Liver (tissue), 9 donors: ENCODE measurements around the gene ARHGEF28. TPM values are rescaled to one million over a fixed set of nuclear protein-coding genes. Genes with fewer than 3 reads are reported as not detected.

Experiments used
- DNase-seq: peaks from one replicate; pipeline ENCODE4 v3.0.0-alpha.2; 2017; ENCODE audit warnings: low spot score
- H3K27ac ChIP-seq, 2 donors: one replicate each; pipeline ENCODE4 v1.7.0; 2013; ENCODE audit warnings: inconsistent platforms in 2 of 2, low read length in 2 of 2, control low read depth in 1 of 2, low read depth in 1 of 2, mild to moderate bottlenecking in 1 of 2
- H3K27me3 ChIP-seq, 4 donors: one replicate each; pipeline versions ENCODE4 v1.6.1 to v1.7.0; 2013; ENCODE audit warnings: low read length in 3 of 4, inconsistent platforms in 1 of 4, mild to moderate bottlenecking in 1 of 4, moderate library complexity in 1 of 4; ENCODE audit not compliant: control insufficient read depth in 4 of 4, insufficient read depth in 4 of 4
- H3K36me3 ChIP-seq, 4 donors: one replicate each; pipeline versions ENCODE4 v1.6.1 to v1.7.0; 2013; ENCODE audit warnings: low read length in 3 of 4, mild to moderate bottlenecking in 3 of 4, low read depth in 1 of 4, moderate library complexity in 1 of 4; ENCODE audit not compliant: control insufficient read depth in 4 of 4, insufficient read depth in 3 of 4
- H3K4me1 ChIP-seq, 4 donors: one replicate each; pipeline versions ENCODE4 v1.6.1 to v1.7.0; 2013; ENCODE audit warnings: low read length in 3 of 4, mild to moderate bottlenecking in 3 of 4, moderate library complexity in 1 of 4; ENCODE audit not compliant: control insufficient read depth in 4 of 4, insufficient read depth in 4 of 4
- H3K4me3 ChIP-seq, 3 donors: one replicate each; pipeline versions ENCODE4 v1.6.1 to v1.7.0; 2013; ENCODE audit warnings: low read length in 3 of 3, control low read depth in 1 of 3, low read depth in 1 of 3, mild to moderate bottlenecking in 1 of 3
- H3K9ac ChIP-seq, 2 donors: one replicate each; pipeline ENCODE4 v1.7.0; 2013; ENCODE audit warnings: low read length in 2 of 2, mild to moderate bottlenecking in 2 of 2, moderate library complexity in 2 of 2, control low read depth in 1 of 2, low read depth in 1 of 2
- H3K9me3 ChIP-seq, 4 donors: one replicate each; pipeline versions ENCODE4 v1.6.1 to v1.7.0; 2013; ENCODE audit warnings: low read length in 3 of 4; ENCODE audit not compliant: control insufficient read depth in 4 of 4
- ATF3 ChIP-seq: IDR thresholded peaks from 2 replicates; pipeline ENCODE4 v1.6.1; 2016; ENCODE audit warnings: antibody characterized with exemption
- CTCF ChIP-seq: fragments of 150-350 bp; IDR thresholded peaks from 2 replicates; pipeline ENCODE4 v1.5.1; 2017; ENCODE audit warnings: improper control_type of control experiment, low read depth, low read length; ENCODE audit not compliant: missing input control
- EGR1 ChIP-seq, 2 donors: IDR thresholded peaks; 2 replicates each; pipeline ENCODE4 v1.6.1; 2016 to 2018; ENCODE audit warnings: antibody characterized with exemption in 2 of 2, low read depth in 2 of 2
- FOXA1 ChIP-seq: IDR thresholded peaks from 2 replicates; pipeline ENCODE4 v1.6.1; 2016; ENCODE audit warnings: antibody characterized with exemption
- FOXA2 ChIP-seq: IDR thresholded peaks from 2 replicates; pipeline ENCODE4 v1.6.1; 2016; ENCODE audit warnings: antibody characterized with exemption
- GABPA ChIP-seq, 2 donors: IDR thresholded peaks in 1 of 2; conservative IDR thresholded peaks in 1 of 2; 2 replicates each; pipeline ENCODE4 v1.6.1; 2016; ENCODE audit warnings: antibody characterized with exemption in 2 of 2, mild to moderate bottlenecking in 1 of 2, moderate library complexity in 1 of 2
- HNF4A ChIP-seq, 2 donors: conservative IDR thresholded peaks; 2 replicates each; pipeline ENCODE4 v1.6.1; 2016; ENCODE audit warnings: antibody characterized with exemption in 2 of 2, mild to moderate bottlenecking in 2 of 2
- HNF4G ChIP-seq: IDR thresholded peaks from 2 replicates; pipeline ENCODE4 v1.6.1; 2016; ENCODE audit warnings: antibody characterized with exemption
- JUND ChIP-seq, 2 donors: IDR thresholded peaks; 2 replicates each; pipeline ENCODE4 v1.6.1; 2016; ENCODE audit warnings: antibody characterized with exemption in 2 of 2
- NR2F2 ChIP-seq: IDR thresholded peaks from 2 replicates; pipeline ENCODE4 v1.6.1; 2016; ENCODE audit warnings: antibody characterized with exemption
- RAD21 ChIP-seq, 2 donors: IDR thresholded peaks; 2 replicates each; pipeline ENCODE4 v1.6.1; 2016; ENCODE audit warnings: antibody characterized with exemption in 2 of 2, mild to moderate bottlenecking in 2 of 2
- REST ChIP-seq: IDR thresholded peaks from 2 replicates; pipeline ENCODE4 v1.6.1; 2016; ENCODE audit warnings: antibody characterized with exemption, mild to moderate bottlenecking
- RXRA ChIP-seq, 2 donors: IDR thresholded peaks; 2 replicates each; pipeline ENCODE4 v1.6.1; 2017 to 2018; ENCODE audit warnings: antibody characterized with exemption in 2 of 2, mild to moderate bottlenecking in 1 of 2
- SP1 ChIP-seq: IDR thresholded peaks from 2 replicates; pipeline ENCODE4 v1.6.1; 2018; ENCODE audit warnings: antibody characterized with exemption, mild to moderate bottlenecking
- TAF1 ChIP-seq: conservative IDR thresholded peaks from 2 replicates; pipeline ENCODE4 v1.6.1; 2016; ENCODE audit warnings: antibody characterized with exemption, mild to moderate bottlenecking
- YY1 ChIP-seq: IDR thresholded peaks from 2 replicates; pipeline ENCODE4 v1.6.1; 2016; ENCODE audit warnings: antibody characterized with exemption, mild to moderate bottlenecking
- WGBS: extraction: QIAGEN DNeasy Blood & Tissue Kit; methylation state at CpG from one replicate; pipeline ENCODE4 v1.1.7; 2013; 5-methylcytosine and 5-hydroxymethylcytosine counted together
- polyA plus RNA-seq, 2 donors: library from polyadenylated mRNA; stranded (reverse) in 1 of 2; unstranded in 1 of 2; fragments of 200-250 nt in 1 of 2; fragments of >200 nt in 1 of 2; fragmentation: Nextera tagmentation in 1 of 2; extraction: Ambion mirVana in 1 of 2; gene quantifications; one replicate each; pipeline versions ENCODE4 v1.2.1 to v1.2.3, GENCODE V29; 2013 to 2015
- total RNA-seq, 2 donors: library from RNA; depleted of rRNA; stranded (reverse); fragments of >200 nt; gene quantifications; one replicate each; pipeline ENCODE4 v1.2.3, GENCODE V29; 2014
- TF ChIP-seq, protein P1 (sequence below): IDR thresholded peaks from 2 replicates; pipeline ENCODE4 v1.6.1; 2016; ENCODE audit warnings: antibody characterized with exemption
- TF ChIP-seq, protein P2 (sequence below): IDR thresholded peaks from 2 replicates; pipeline ENCODE4 v1.6.1; 2016; ENCODE audit warnings: antibody characterized with exemption
- donor health status: healthy.
- donor health status: healthy.
- donor health status: healthy.
- donor health status: healthy.
- donor health status: healthy.

ARHGEF28 gene
- total and polyA plus RNA-seq, 4 donors = 1.6 to 13.9 (median 3.6) TPM

- no peak for TF ChIP-seq HNF4G
- no peak for TF ChIP-seq CTCF
- TF ChIP-seq, protein P1, sequence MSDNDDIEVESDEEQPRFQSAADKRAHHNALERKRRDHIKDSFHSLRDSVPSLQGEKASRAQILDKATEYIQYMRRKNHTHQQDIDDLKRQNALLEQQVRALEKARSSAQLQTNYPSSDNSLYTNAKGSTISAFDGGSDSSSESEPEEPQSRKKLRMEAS = no peak
- no peak for TF ChIP-seq FOXA1
- no peak for TF ChIP-seq NR2F2
- WGBS = 88% methylated on average over 4 of the region's 4 CpGs
- DNase-seq = no peak
- Histone ChIP-seq H3K9ac (no peak overlapping the region), H3K27me3 (no peaks in the 10 kb centered on the region), H3K27ac (no peak overlapping the region), H3K4me3 (no peak overlapping the region), H3K4me1 (no peaks in the 10 kb centered on the region), H3K9me3 (no peaks in the 10 kb centered on the region), H3K36me3 (no peaks in the 10 kb centered on the region)
These were observed 165.4 kb downstream of the ARHGEF28 start for GRCh38 chr5:73791389-73791788.

DNA sequence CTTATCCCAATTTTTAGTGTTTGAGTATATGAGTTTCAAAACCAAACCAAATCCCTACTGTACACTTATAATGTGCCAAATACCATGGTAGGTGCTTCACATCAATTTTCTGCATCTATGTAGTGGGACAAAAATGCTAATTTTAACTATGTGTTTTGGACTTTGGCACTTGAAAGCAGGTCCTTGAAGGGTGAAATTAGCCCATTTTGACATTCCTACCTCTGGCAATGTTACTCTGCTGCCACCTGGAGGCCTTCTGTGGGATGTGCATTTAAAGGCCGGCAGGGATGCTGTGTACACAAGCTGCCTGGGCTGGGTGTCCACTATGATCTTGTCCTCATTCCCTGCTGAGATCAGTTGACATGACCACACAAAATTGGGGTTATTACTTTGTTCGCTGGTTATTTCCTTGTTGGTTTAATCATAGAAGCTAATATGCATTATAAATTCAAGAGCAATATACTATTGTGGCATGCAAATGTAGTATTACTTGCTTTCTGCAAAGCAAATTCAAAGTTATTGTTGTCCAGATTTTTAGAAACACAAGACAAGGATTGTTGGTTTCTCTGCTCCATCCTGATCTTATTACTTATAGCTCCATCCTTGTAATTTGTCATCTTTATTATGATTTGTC, 166.8 kb downstream of the ARHGEF28 start:
- no peaks in the 10 kb centered on the region for H3K9me3 ChIP-seq
- H3K27me3 ChIP-seq = no peaks in the 10 kb centered on the region
- TF ChIP-seq HNF4A (conservative IDR thresholded peaks at IDR 0.05) (peak; percentile 79 to 92), NR2F2 (no peak), FOXA1 (peak; percentile 89), REST (no peak), EGR1 (IDR thresholded peaks at IDR 0.05; ENCODE audit: low read depth in 2 of 2) (no peak), ATF3 (no peak), TAF1 (no peak), HNF4G (peak; percentile 87), GABPA (IDR thresholded peaks at IDR 0.05 in 1 of 2, conservative IDR thresholded peaks at IDR 0.05 in 1 of 2) (no peak), JUND (IDR thresholded peaks at IDR 0.05) (no peak), YY1 (no peak), RXRA (IDR thresholded peaks at IDR 0.05) (peak in 1 of 2 donors; percentile 53), FOXA2 (peak; percentile 94), CTCF (peak; percentile 99), RAD21 (IDR thresholded peaks at IDR 0.05) (peak; percentile 99), SP1 (no peak)
- TF ChIP-seq, protein P2, sequence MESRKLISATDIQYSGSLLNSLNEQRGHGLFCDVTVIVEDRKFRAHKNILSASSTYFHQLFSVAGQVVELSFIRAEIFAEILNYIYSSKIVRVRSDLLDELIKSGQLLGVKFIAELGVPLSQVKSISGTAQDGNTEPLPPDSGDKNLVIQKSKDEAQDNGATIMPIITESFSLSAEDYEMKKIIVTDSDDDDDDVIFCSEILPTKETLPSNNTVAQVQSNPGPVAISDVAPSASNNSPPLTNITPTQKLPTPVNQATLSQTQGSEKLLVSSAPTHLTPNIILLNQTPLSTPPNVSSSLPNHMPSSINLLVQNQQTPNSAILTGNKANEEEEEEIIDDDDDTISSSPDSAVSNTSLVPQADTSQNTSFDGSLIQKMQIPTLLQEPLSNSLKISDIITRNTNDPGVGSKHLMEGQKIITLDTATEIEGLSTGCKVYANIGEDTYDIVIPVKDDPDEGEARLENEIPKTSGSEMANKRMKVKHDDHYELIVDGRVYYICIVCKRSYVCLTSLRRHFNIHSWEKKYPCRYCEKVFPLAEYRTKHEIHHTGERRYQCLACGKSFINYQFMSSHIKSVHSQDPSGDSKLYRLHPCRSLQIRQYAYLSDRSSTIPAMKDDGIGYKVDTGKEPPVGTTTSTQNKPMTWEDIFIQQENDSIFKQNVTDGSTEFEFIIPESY = no peak
- TF ChIP-seq, protein P1 = no peak
- H3K4me1 ChIP-seq = no peaks in the 10 kb centered on the region
- 3% methylated on average over 2 of the region's 2 CpGs for WGBS
- peaks cover 0 to 2% (median 0%) of the 10 kb centered on the region in 4 donors for H3K36me3 ChIP-seq
- DNase-seq = peak; percentile 75
- no peak overlapping the region for H3K9ac ChIP-seq
- no peak overlapping the region for H3K27ac ChIP-seq
- H3K4me3 ChIP-seq = no peak overlapping the region
